NCI-H1105 (cell line): ENCODE measurements around the gene RBM38.

Source experiments
- DNase-seq: peaks from one replicate; lab custom pipeline; 2025; lab: John Stamatoyannopoulos, UW

The RBM38 gene

GRCh38 chr20:57437672-57438330 is 46.6 kb downstream of the RBM38 start:
- no peak for DNase-seq

DNA sequence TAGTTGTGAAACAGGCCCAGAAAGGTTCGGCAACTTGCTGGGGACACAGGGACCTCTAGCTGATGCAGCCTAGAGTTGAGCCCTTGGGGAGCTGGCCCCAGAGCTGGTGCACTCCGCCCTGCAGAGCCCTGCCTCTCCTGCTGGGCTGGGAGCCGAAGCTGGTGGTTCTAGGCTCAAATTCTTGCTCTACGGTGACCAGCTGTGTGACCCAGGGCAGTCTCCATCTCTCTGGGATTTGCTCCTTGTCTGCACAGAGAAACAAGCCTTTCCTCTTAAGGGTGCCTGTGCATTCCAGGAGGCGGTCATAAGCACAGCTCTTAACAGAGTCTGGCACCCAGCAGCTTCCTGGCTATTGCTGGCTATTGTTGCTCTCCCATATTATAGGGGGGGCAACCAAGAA is 47.4 kb downstream of the RBM38 start:
- no peak for DNase-seq

- peak; percentile 59 for DNase-seq
Observed at GRCh38 chr20:57439432-57439831, 48.2 kb downstream of the RBM38 start.

- no peak for DNase-seq
Observed at GRCh38 chr20:57439993-57440392, 48.8 kb downstream of the RBM38 start.

GRCh38 chr20:57440678-57441509 is 49.7 kb downstream of the RBM38 start:
- DNase-seq, result no peak

DNA sequence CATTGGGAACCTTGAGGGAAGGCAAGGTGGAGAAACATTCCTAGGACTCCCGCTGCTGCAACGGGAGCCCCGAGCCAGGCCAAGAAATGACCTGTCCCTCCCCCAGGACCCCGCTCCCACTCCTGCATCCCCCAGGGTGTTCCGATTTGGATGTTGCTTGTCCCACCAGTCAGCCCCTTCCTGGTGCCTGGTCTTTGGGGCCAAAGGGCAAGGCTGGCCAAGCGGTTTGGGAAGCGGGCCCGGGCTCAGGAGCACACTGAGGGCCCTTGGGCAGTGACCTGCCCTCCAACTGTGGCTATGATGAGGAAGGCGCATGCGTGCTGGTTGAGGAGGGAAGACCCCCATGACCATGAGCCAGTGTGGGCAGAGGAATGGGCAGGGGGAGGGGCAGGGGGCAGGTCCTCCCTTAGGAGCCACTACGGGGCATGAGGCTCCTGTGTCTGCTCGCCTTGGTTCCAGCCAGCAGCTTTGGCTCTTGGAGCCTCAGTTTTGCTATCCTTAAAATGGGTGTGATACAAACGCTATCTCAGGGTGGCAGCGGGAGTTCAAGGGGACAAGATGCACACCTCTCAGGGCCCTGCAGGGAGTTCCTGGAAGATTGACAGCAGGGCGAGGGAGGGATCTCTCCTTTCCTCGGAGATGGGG is 50.4 kb downstream of the RBM38 start:
- no peak for DNase-seq

DNA sequence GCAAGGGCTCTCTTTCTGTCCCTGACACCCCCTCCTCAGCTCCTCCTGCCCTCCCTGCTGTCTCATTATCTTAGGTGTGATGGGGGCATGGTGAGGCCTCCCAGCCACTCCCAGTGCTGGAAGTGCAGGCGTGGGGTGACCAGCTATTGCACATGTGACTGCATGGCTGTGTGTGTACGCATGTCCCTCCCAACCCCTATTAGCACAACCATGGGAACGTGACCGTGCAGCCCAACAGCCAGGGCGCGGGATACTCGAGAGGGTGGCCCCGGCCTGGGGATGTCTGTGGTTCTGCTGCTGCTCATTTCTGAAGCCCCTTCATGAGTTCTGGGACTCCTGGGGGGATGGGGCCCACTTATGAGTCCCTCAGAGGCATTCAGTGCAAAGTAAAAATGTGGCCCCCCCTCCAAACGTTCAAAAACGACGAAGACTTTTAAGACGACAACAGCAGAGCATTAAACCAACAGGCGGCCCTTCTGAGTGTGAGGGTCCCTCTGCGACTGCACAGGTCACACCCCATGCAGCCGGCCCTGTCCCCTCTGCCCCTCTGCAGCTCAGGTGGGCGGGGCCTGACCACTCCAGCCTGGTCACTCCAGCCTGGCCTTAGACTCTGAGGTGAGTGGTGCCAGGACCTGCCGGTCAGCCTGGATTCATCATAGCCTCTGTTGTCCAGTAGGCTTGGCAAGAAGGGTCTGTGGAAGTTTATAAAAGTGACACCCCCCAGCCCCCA is 51.1 kb downstream of the RBM38 start:
- DNase-seq, result no peak

GRCh38 chr20:57442888-57443239 is 51.7 kb downstream of the RBM38 start:
- no peak for DNase-seq

DNA sequence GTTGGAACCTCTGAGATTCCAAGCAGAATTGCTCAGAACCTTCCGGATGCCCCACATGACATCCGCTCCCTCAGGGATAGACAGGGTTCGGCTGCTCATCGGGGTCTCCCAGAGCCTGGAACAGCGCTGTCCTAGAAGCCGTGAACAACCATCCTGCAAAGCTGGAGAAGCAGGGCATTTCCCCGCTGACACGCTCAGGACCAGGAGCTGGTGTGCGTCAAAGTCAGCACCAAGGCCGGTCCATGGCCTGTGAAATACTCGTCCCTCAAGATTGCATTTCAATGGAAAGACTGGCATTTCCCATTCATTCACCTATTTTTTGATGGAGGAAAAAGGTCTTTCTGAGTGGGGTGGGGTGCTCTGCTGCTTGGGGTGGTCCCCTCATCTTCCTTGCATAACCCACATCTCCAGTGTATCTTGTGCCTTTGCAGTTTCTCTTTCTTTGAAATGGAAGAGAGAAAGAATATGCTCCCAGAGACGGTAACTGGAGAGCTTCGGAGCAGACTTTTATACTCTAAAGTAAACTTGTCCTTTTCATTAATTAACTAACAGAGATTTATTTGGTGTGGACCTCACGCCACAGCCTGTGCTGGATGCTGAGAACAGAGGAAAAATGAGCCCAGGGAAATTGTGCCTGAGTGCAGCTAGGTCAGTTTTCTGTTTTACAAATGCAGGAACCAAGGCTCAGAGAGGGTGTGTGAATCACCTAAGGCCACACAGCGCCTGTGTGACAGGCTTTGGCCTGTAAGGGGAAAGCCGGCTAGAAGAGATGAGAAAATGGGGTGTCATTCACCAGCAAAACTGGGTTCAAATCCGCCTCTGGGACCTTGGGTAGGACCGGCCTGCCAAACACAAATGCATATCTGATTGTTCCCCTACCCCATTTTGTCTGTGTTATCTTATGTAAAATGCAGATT is 52.4 kb downstream of the RBM38 start:
- no peak for DNase-seq

- DNase-seq, result no peak
Observed at GRCh38 chr20:57444394-57445048, 53.3 kb downstream of the RBM38 start.

GRCh38 chr20:57445298-57445697 is 54.1 kb downstream of the RBM38 start:
- no peak for DNase-seq

DNA sequence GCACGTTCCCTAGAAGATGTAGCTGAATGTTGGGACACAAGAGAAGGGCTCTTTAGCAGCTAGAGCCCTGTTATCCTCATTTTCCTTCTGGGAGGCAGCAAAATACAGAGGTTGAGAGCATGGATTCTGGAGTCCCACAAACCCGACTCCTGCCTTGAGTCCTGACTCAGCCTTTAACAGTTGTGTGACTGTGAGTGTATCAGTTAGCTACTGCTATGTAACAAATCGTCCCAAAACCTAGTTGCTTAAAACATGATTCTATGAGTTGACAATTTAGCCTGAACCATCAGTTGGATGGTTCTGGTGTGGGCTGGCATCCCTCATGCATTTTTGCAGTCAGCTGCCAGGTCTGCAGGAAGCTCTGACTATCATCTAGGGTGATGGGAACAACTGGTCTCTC is 54.6 kb downstream of the RBM38 start:
- no peak for DNase-seq

DNA sequence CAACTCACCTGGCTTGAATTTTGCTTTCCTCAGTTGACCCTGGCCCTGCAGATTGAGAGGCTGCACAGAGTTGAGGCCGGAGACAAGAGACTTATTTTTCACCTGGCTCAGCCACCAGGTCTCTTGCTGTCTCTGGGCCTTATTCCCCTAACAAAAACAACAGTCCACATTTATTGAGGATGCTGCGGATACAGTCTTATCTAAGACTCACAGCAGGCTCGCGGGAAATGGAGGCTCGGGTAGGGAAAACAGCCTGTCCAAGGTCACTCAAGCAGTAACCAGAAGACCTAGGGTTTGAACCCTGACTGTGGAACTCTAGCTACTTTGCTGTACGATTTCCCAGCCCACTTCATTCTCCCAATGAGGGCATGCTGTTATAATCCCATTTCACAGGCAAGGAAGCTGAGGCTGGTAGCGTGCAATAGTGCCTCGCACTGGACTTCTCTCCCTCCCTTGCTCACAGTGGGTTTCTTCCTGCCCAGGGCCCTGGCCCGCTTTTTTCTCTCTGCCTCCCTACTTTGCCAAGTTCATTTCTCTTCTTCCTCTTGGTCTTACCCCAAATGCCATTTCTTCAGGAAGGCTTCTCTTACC is 57.7 kb downstream of the RBM38 start:
- DNase-seq, result no peak

DNA sequence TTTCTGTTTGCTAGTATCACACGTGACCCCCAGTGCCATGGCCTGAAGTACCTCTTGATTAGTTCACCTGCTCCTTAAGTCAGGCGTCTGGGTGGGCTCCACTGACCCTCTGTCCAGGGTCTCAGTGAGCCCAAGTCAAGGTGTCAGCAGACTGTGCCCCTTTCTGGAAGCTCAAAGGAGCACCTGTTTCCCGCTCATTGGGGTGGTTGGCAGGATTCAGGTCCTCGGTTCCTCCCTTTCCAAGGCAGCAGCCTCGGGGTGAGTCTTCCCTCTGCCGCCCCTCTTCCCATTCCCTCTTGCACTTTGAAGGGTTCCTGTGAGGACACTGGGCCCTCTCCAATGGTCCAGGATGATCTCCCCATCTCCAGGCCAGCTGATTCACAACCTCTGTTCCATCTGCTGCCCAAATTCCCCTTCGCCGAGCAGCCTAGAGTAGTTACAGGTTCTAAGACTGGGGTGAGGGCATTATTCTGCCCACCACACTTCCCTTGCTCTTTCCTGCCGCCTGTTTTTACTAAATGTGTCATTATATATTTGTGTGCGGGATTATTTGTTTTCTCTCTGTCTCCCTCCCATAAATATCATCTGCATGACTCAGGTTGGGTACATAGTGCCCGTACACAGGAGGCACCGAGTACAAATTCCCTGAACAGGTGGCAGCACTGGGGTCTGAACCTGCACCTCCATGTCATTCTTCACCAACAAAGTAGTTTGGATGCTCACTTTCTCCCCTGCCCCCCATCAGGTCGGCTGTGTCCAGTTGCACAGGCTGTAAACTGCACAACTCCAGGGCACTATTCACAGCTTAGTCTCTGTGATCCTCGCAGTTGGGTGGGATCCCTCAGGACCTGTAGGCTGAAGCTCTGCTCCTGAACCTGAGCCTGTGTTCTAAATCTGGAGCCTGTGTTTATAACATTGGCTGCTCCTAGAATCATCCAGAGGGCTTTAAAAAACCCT is 58.5 kb downstream of the RBM38 start:
- no peak for DNase-seq

GRCh38 chr20:57450419-57450818 is 59.2 kb downstream of the RBM38 start:
- no peak for DNase-seq

- no peak for DNase-seq
Observed at GRCh38 chr20:57450931-57451330, 59.7 kb downstream of the RBM38 start.

- DNase-seq, result no peak
Observed at GRCh38 chr20:57451431-57451794, 60.2 kb downstream of the RBM38 start.

GRCh38 chr20:57451795-57452661 is 60.8 kb downstream of the RBM38 start:
- DNase-seq, result no peak
